Stimulated activated CD8-positive, alpha-beta memory T cell treated with anti-CD3 and anti-CD28 coated beads, Interleukin-12 subunit alpha, Interleukin-12 subunit beta, amount 100 ng/mL, for 1 hour (primary cell): ENCODE measurements around the gene IGFALS.

Experiments
- DNase-seq: peaks from one replicate; pipeline ENCODE4 v3.0.0-alpha.2; 2020; ENCODE audit warnings: low read depth

Gene IGFALS

GRCh38 chr16:1744338-1744840 lies 49.1 kb downstream of the IGFALS start:
- DNase-seq: no peak

- DNase-seq: no peak
Measured at GRCh38 chr16:1743376-1744337, 49.8 kb downstream of the IGFALS start.

GRCh38 chr16:1741553-1742165 lies 51.8 kb downstream of the IGFALS start:
- no peak for DNase-seq

- DNase-seq: no peak
Measured at GRCh38 chr16:1740781-1741490, 52.6 kb downstream of the IGFALS start.
